GM12878 (cell line): ENCODE results near the gene MARS1. TPM values are rescaled to one million over a fixed set of nuclear protein-coding genes. Genes with fewer than 3 reads are reported as not detected.

Experiments used
- ATAC-seq: fragments of 200-7000 bp; cut with Tn5 transposase; 3 replicates; pipeline ENCODE4 v1.9.1; 2020; ENCODE audit warnings: mild to moderate bottlenecking, moderate library complexity
- BruUV-seq: library from RNA; stranded (reverse); fragments of 400-500 nt; replicated peaks from 2 replicates; lab custom pipeline; 2021; lab: Mats Ljungman, UMichigan
- CTCF ChIA-PET: fragments of 300-600 bp; sonication (Branson Sonifier 250); formaldehyde crosslinking; extraction: SDS; loops from one replicate; lab custom pipeline; 2021; ENCODE audit warnings: inconsistent platforms; lab: Yijun Ruan, JAX
- POLR2A ChIA-PET: fragments of 350-600 bp; formaldehyde crosslinking; extraction: SDS; loops from one replicate; lab custom pipeline; 2021; ENCODE audit warnings: inconsistent platforms; lab: Charles Lee
- RAD21 ChIA-PET: fragments of 300-600 bp; sonication (Branson Sonifier 250); formaldehyde crosslinking; loops from one replicate; lab custom pipeline; 2023; ENCODE audit warnings: antibody characterized with exemption; ENCODE audit not compliant: unreplicated experiment; lab: Charles Lee
- SMC1A ChIA-PET: fragments of 300-600 bp; sonication (Branson Sonifier 250); formaldehyde crosslinking; loops from one replicate; lab custom pipeline; 2023; ENCODE audit not compliant: unreplicated experiment, uncharacterized antibody; lab: Charles Lee
- DNase-seq: peaks from one replicate; pipeline ENCODE4 v3.0.0-alpha.2; 2011; ENCODE audit warnings: low read depth, low spot score
- FAIRE-seq: peaks from 3 replicates; lab custom pipeline; 2011; peaks lifted over from hg19 to GRCh38; lab: Jason Lieb, UNC
- H2AFZ ChIP-seq: 2 replicates; pipeline ENCODE4 v1.6.0; 2011; ENCODE audit warnings: low read depth, low read length, control low read depth; ENCODE audit not compliant: control insufficient read depth
- H3K27ac ChIP-seq: 2 replicates; pipeline ENCODE4 v1.5.1; 2011; ENCODE audit warnings: control low read depth; ENCODE audit not compliant: control insufficient read depth, insufficient read depth
- H3K27me3 ChIP-seq, 2 experiments: replicated peaks in 1 of 2; 2 replicates each; pipeline versions ENCODE4 v1.6.0 to v1.6.1; 2011; ENCODE audit warnings: low read length in 1 of 2; ENCODE audit not compliant: control insufficient read depth in 2 of 2, insufficient read depth in 2 of 2
- H3K36me3 ChIP-seq, 2 experiments: 2 replicates each; pipeline ENCODE4 v1.5.1; 2011; ENCODE audit warnings: low read length in 1 of 2; ENCODE audit not compliant: control insufficient read depth in 2 of 2, insufficient read depth in 2 of 2
- H3K4me1 ChIP-seq: 2 replicates; pipeline ENCODE4 v1.6.1; 2011; ENCODE audit warnings: mild to moderate bottlenecking, low read length, moderate library complexity, mixed read lengths; ENCODE audit not compliant: control insufficient read depth, insufficient read depth
- H3K4me2 ChIP-seq: 2 replicates; pipeline ENCODE4 v1.6.0; 2011; ENCODE audit warnings: control low read depth; ENCODE audit not compliant: control insufficient read depth, insufficient read depth
- H3K4me3 ChIP-seq: fragments of 200-600 bp; sonication (generic); 2 replicates; pipeline ENCODE4 v1.5.1; 2016
- H3K79me2 ChIP-seq: 2 replicates; pipeline ENCODE4 v1.6.0; 2011; ENCODE audit warnings: low read length; ENCODE audit not compliant: control insufficient read depth, insufficient read depth
- H3K9ac ChIP-seq: 2 replicates; pipeline ENCODE4 v1.8.0; 2011; ENCODE audit warnings: low read length, control low read depth, mixed read lengths; ENCODE audit not compliant: control insufficient read depth, insufficient read depth
- H3K9me3 ChIP-seq: replicated peaks from 3 replicates; pipeline ENCODE4 v1.5.1; 2011; ENCODE audit warnings: mild to moderate bottlenecking, low read length; ENCODE audit not compliant: control insufficient read depth, insufficient read depth
- H4K20me1 ChIP-seq: 2 replicates; pipeline ENCODE4 v1.6.0; 2011; ENCODE audit not compliant: control insufficient read depth, insufficient read depth
- BHLHE40 ChIP-seq, 2 experiments: fragments of 450-650 bp in 1 of 2; IDR thresholded peaks; 2 replicates each; pipeline ENCODE4 v1.6.1; 2011 to 2017; ENCODE audit warnings: low read depth in 2 of 2, borderline replicate concordance in 1 of 2, improper control_type of control experiment in 1 of 2, low read length in 1 of 2, mild to moderate bottlenecking in 1 of 2
- CHD2 ChIP-seq: IDR thresholded peaks from 2 replicates; pipeline ENCODE4 v1.6.1; 2011; ENCODE audit warnings: low read depth, low read length, improper control_type of control experiment, borderline replicate concordance
- HCFC1 ChIP-seq: fragments of 150-350 bp; IDR thresholded peaks from 2 replicates; pipeline ENCODE4 v1.6.1; 2014; ENCODE audit warnings: low read length
- HDAC2 ChIP-seq: fragments of 200-600 bp; sonication (generic); IDR thresholded peaks from 2 replicates; pipeline ENCODE4 v1.6.1; 2017
- IRF4 ChIP-seq: IDR thresholded peaks from 2 replicates; pipeline ENCODE4 v1.6.1; 2011; ENCODE audit warnings: low read depth, low read length
- KAT2A ChIP-seq: conservative IDR thresholded peaks from 2 replicates; pipeline ENCODE4 v1.6.1; 2011; ENCODE audit warnings: low read depth, low read length; ENCODE audit not compliant: control insufficient read depth
- NFYA ChIP-seq: IDR thresholded peaks from 2 replicates; pipeline ENCODE4 v1.6.1; 2011; ENCODE audit warnings: low read depth, mild to moderate bottlenecking, low read length, improper control_type of control experiment, borderline replicate concordance
- RAD51 ChIP-seq: fragments of 450-650 bp; IDR thresholded peaks from 2 replicates; pipeline ENCODE4 v1.6.1; 2016; ENCODE audit warnings: moderate library complexity, mild to moderate bottlenecking, inconsistent platforms
- SMC3 ChIP-seq: IDR thresholded peaks from 2 replicates; pipeline ENCODE4 v1.6.1; 2011; ENCODE audit warnings: low read length, improper control_type of control experiment, borderline replicate concordance
- SREBF1 ChIP-seq: IDR thresholded peaks from 2 replicates; pipeline ENCODE4 v1.6.1; 2012; ENCODE audit warnings: mild to moderate bottlenecking, low read length
- TBL1XR1 ChIP-seq: IDR thresholded peaks from 2 replicates; pipeline ENCODE4 v1.6.1; 2012; ENCODE audit warnings: low read depth, low read length, improper control_type of control experiment
- ZNF207 ChIP-seq: fragments of 450-650 bp; IDR thresholded peaks from 2 replicates; pipeline ENCODE4 v1.6.1; 2014; ENCODE audit warnings: antibody characterized with exemption, mild to moderate bottlenecking, borderline replicate concordance
- WGBS: methylation state at CpG from one replicate; pipeline ENCODE4 v1.1.6; 2016; ENCODE audit warnings: low lambda C conversion rate; ENCODE audit not compliant: insufficient replicate concordance, insufficient coverage; ENCODE audit errors: missing lambda C conversion rate; 5-methylcytosine and 5-hydroxymethylcytosine counted together
- in situ Hi-C: fragments of 300-500 bp; cut with MboI; formaldehyde crosslinking; loops from 9 replicates; pipeline ENCODE4 v1.14.3; 2018; ENCODE audit warnings: mixed read lengths
- intact Hi-C: fragments of 100-400 bp; cut with micrococcal nuclease; formaldehyde crosslinking; loops from one replicate; pipeline ENCODE4 v1.14.2; 2022; ENCODE audit not compliant: unreplicated experiment
- polyA plus RNA-seq, 11 experiments: library from polyadenylated mRNA; depleted of rRNA in 4 of 11; unstranded in 6 of 11; stranded (reverse) in 5 of 11; fragments of >200 nt; fragmentation: Nextera tagmentation in 4 of 11; fragmentation: Illumina TruSeq in 1 of 11; extraction: Ambion mirVana in 4 of 11; extraction: Trizol in 1 of 11; gene quantifications; 1 replicate in 1 of 11; 2 replicates in 10 of 11; pipeline versions ENCODE4 v1.2.1 to v1.2.3, GENCODE V29; 2011 to 2016; ENCODE audit warnings: inconsistent platforms in 2 of 11, missing spikeins in 2 of 11, low read depth in 1 of 11
- total RNA-seq, 4 experiments: library from RNA; depleted of rRNA in 3 of 4; stranded (reverse); fragments of >200 nt in 3 of 4; fragmentation: Illumina TruSeq in 1 of 4; extraction: Trizol in 1 of 4; gene quantifications; 2 replicates each; pipeline versions ENCODE4 v1.2.1 to v1.2.3, GENCODE V29; 2013 to 2021
- TF ChIP-seq, protein P1 (sequence below): fragments of 450-650 bp; IDR thresholded peaks from 2 replicates; pipeline ENCODE4 v1.6.1; 2017; ENCODE audit warnings: low read depth, mild to moderate bottlenecking, moderate library complexity
- TF ChIP-seq, protein P2 (sequence below): fragments of 450-650 bp; IDR thresholded peaks from 2 replicates; pipeline ENCODE4 v1.6.1; 2014; ENCODE audit warnings: mild to moderate bottlenecking
- TF ChIP-seq, protein P3 (sequence below): fragments of 450-650 bp; IDR thresholded peaks from 2 replicates; pipeline ENCODE4 v1.6.1; 2017; ENCODE audit warnings: mild to moderate bottlenecking, low read depth, inconsistent platforms; ENCODE audit not compliant: poor library complexity, severe bottlenecking
- TF ChIP-seq, protein P4 (sequence below): fragments of 450-650 bp; IDR thresholded peaks from 2 replicates; pipeline ENCODE4 v1.6.1; 2017; ENCODE audit warnings: mild to moderate bottlenecking

MARS1 gene
- total and polyA plus RNA-seq, 10 of the 15 experiments (the other 5 are each of a cell fraction or from before 2014, with no cell fraction given) = 72.3 to 270 (median 153) TPM

DNA sequence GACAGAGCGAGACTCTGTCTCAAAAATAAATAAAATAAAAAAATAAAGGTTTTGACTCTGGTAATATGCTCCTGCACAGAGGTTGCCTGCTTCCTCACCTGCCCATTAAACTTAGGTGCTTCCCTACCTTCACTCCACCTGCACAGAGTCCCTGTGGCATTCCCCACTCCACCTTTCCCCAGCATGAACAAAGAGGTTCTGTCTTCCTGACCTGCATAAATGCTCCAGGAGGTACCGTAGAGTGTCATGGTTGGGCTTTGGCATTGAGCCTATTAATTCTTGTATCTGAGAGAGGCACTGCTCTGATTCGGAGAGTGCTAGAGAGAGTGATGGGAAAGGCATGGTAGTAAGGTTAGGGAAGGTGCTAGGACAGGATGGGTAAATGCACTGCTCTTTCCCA lies 14.5 kb upstream of the MARS1 start (continued):
- TF ChIP-seq, protein P1, sequence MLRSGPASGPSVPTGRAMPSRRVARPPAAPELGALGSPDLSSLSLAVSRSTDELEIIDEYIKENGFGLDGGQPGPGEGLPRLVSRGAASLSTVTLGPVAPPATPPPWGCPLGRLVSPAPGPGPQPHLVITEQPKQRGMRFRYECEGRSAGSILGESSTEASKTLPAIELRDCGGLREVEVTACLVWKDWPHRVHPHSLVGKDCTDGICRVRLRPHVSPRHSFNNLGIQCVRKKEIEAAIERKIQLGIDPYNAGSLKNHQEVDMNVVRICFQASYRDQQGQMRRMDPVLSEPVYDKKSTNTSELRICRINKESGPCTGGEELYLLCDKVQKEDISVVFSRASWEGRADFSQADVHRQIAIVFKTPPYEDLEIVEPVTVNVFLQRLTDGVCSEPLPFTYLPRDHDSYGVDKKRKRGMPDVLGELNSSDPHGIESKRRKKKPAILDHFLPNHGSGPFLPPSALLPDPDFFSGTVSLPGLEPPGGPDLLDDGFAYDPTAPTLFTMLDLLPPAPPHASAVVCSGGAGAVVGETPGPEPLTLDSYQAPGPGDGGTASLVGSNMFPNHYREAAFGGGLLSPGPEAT = no peak
- TF ChIP-seq HCFC1 (no peak), RAD51 (no peak)

DNA sequence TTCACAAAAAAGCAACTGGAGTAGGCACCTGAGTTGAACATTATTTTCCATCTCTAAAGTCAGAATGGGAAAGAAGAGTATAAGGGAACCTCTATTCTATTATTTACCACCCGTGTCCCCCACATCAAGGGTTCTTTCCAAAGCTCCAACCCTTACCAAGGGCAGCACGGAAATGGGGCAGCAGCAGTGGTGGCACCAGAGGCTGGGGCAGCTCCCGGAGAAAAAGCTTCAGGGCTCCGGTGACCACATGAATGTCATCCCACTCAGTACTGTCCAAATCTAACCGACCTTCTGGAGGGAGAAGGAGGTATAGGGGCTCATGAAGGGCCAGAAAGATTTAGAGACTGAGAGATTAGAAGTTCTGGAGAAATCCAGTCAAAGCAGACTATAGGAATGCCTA lies 14.0 kb upstream of the MARS1 start:
- Histone ChIP-seq H3K9me3 (no peaks in the 10 kb centered on the region), H3K27me3 (no peaks in the 10 kb centered on the region), H3K4me2 (no peak overlapping the region)
- RAD21 ChIA-PET = no interaction called here
- ATAC-seq = no peak
- no peak for FAIRE-seq
- TF ChIP-seq NFYA = no peak
- no peak for TF ChIP-seq ZNF207
- TF ChIP-seq IRF4 = no peak
- TF ChIP-seq SMC3 = no peak
- TF ChIP-seq SREBF1 = no peak
- no peak for TF ChIP-seq TBL1XR1
- no peak for TF ChIP-seq CHD2
- TF ChIP-seq, protein P2, sequence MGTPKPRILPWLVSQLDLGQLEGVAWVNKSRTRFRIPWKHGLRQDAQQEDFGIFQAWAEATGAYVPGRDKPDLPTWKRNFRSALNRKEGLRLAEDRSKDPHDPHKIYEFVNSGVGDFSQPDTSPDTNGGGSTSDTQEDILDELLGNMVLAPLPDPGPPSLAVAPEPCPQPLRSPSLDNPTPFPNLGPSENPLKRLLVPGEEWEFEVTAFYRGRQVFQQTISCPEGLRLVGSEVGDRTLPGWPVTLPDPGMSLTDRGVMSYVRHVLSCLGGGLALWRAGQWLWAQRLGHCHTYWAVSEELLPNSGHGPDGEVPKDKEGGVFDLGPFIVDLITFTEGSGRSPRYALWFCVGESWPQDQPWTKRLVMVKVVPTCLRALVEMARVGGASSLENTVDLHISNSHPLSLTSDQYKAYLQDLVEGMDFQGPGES = no peak
- no peak for TF ChIP-seq BHLHE40 (IDR thresholded peaks at IDR 0.05; ENCODE audit: borderline replicate concordance in 1 of 2, low read depth in 2 of 2, low read length in 1 of 2)
- TF ChIP-seq, protein P3, sequence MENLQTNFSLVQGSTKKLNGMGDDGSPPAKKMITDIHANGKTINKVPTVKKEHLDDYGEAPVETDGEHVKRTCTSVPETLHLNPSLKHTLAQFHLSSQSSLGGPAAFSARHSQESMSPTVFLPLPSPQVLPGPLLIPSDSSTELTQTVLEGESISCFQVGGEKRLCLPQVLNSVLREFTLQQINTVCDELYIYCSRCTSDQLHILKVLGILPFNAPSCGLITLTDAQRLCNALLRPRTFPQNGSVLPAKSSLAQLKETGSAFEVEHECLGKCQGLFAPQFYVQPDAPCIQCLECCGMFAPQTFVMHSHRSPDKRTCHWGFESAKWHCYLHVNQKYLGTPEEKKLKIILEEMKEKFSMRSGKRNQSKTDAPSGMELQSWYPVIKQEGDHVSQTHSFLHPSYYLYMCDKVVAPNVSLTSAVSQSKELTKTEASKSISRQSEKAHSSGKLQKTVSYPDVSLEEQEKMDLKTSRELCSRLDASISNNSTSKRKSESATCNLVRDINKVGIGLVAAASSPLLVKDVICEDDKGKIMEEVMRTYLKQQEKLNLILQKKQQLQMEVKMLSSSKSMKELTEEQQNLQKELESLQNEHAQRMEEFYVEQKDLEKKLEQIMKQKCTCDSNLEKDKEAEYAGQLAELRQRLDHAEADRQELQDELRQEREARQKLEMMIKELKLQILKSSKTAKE = no peak
- TF ChIP-seq, protein P4, sequence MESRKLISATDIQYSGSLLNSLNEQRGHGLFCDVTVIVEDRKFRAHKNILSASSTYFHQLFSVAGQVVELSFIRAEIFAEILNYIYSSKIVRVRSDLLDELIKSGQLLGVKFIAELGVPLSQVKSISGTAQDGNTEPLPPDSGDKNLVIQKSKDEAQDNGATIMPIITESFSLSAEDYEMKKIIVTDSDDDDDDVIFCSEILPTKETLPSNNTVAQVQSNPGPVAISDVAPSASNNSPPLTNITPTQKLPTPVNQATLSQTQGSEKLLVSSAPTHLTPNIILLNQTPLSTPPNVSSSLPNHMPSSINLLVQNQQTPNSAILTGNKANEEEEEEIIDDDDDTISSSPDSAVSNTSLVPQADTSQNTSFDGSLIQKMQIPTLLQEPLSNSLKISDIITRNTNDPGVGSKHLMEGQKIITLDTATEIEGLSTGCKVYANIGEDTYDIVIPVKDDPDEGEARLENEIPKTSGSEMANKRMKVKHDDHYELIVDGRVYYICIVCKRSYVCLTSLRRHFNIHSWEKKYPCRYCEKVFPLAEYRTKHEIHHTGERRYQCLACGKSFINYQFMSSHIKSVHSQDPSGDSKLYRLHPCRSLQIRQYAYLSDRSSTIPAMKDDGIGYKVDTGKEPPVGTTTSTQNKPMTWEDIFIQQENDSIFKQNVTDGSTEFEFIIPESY = no peak
- TF ChIP-seq KAT2A = no peak
- no peak for TF ChIP-seq HDAC2
- TF ChIP-seq, all 136 proteins: peak for 0
- Histone ChIP-seq H3K4me1 (peaks cover 15% of the 10 kb centered on the region), H4K20me1 (no peaks in the 10 kb centered on the region), H3K4me3 (no peak overlapping the region), H3K9ac (no peak overlapping the region), H2AFZ (no peak overlapping the region), H3K27ac (no peak overlapping the region), H3K79me2 (peaks cover 43% of the 10 kb centered on the region), H3K36me3 (peaks cover 1 to 30% of the 10 kb centered on the region in 2 experiments)
- SMC1A ChIA-PET = no interaction called here
- intact Hi-C loops (loop anchor here (10.0 kb wide), 1 partner anchor 281 kb away; the partner anchor contains the start of genes CDK4 and MARCHF9), in situ Hi-C loops (no loop called here)
- 97% methylated on average over 5 of the region's 5 CpGs for WGBS
- DNase-seq = no peak
- POLR2A ChIA-PET = interaction anchor here (1.0 to 1.3 kb wide), 2 partner anchors 15 to 19 kb away, joined by 3 read pairs; partner anchors contain the start of gene INHBE
- no TSS peak for BruUV-seq
- CTCF ChIA-PET = interaction anchor here (0.8 to 8.1 kb wide), 4 partner anchors 8 to 163 kb away, joined by 3 to 114 read pairs (median 3); partner anchors contain the start of gene GLI1
